Kidney (tissue), 14 donors: ENCODE measurements around the gene RASL10B. TPM values are rescaled to one million over a fixed set of nuclear protein-coding genes. Genes with fewer than 3 reads are reported as not detected.

Experiments
- DNase-seq, 5 donors: peaks; one replicate each; pipeline ENCODE4 v3.0.0-alpha.2; 2013 to 2020
- FAIRE-seq: peaks from 2 replicates; lab custom pipeline; 2012; peaks lifted over from hg19 to GRCh38; lab: Jason Lieb, UNC
- H3K27ac ChIP-seq, 2 donors: one replicate each; pipeline ENCODE4 v1.7.0; 2013; ENCODE audit warnings: low read depth in 2 of 2, low read length in 2 of 2, inconsistent platforms in 1 of 2
- H3K27me3 ChIP-seq: one replicate; pipeline ENCODE4 v1.7.1; 2013; ENCODE audit warnings: low read length, inconsistent platforms; ENCODE audit not compliant: control insufficient read depth, insufficient read depth
- H3K36me3 ChIP-seq, 3 donors: one replicate each; pipeline versions ENCODE4 v1.7.0 to v1.7.1; 2013; ENCODE audit warnings: low read length in 3 of 3, control low read depth in 1 of 3, inconsistent platforms in 1 of 3; ENCODE audit not compliant: insufficient read depth in 3 of 3, control insufficient read depth in 2 of 3
- H3K4me1 ChIP-seq, 3 donors: one replicate each; pipeline versions ENCODE4 v1.7.0 to v1.7.1; 2013; ENCODE audit warnings: low read length in 3 of 3, inconsistent platforms in 1 of 3, low read depth in 1 of 3; ENCODE audit not compliant: control insufficient read depth in 2 of 3, insufficient read depth in 2 of 3
- H3K4me3 ChIP-seq, 3 donors: one replicate each; pipeline versions ENCODE4 v1.7.0 to v1.8.1; 2013; ENCODE audit warnings: low read length in 3 of 3, control low read depth in 1 of 3, inconsistent platforms in 1 of 3
- H3K9ac ChIP-seq, 3 donors: one replicate each; pipeline versions ENCODE4 v1.7.0 to v1.7.1; 2013; ENCODE audit warnings: low read length in 3 of 3, control low read depth in 1 of 3, inconsistent platforms in 1 of 3
- H3K9me3 ChIP-seq, 3 donors: one replicate each; pipeline versions ENCODE4 v1.7.0 to v1.7.1; 2013; ENCODE audit warnings: low read length in 3 of 3, control low read depth in 1 of 3, inconsistent platforms in 1 of 3; ENCODE audit not compliant: control insufficient read depth in 2 of 3, insufficient read depth in 1 of 3
- CTCF ChIP-seq: IDR thresholded peaks from 3 replicates; pipeline ENCODE4 v1.5.1; 2012; ENCODE audit warnings: mild to moderate bottlenecking, moderate library complexity, borderline replicate concordance; ENCODE audit not compliant: insufficient read depth; ENCODE audit errors: extremely low read depth
- intact Hi-C: fragments of 100-400 bp; cut with DNase I; formaldehyde crosslinking; loops from one replicate; pipeline ENCODE4 v1.11.1; 2022
- polyA plus RNA-seq: library from polyadenylated mRNA; stranded (reverse); fragments of 350-450 nt; fragmentation: Illumina TruSeq; extraction: RNeasy Lipid Tissue Mini Kit (QIAGEN cat#74804); gene quantifications from one replicate; pipeline ENCODE4 v1.2.3, GENCODE V29; 2014; ENCODE audit warnings: low read depth, low replicate concordance; ENCODE audit not compliant: insufficient read depth
- total RNA-seq: library from RNA; stranded (reverse); fragmentation: NEBNext Ultra II Directional; extraction: Animal tissue kit (Norgen Biotek cat#: 25700); gene quantifications from one replicate; pipeline ENCODE4 v1.2.1, GENCODE V29; 2021
- donor health status: control.
- donor health status: control.
- donor health status: control.
- donor health status: control.
- donor health status: control.
- donor health status: DM: yes; HTN: yes; CAD: no.
- donor health status: Normal renal cell carcinoma (clear cell type).

Gene RASL10B
- total and polyA plus RNA-seq, 2 donors from 2014 or later = 1.5 to 2.4 TPM

GRCh38 chr17:35766489-35766877 is 35.0 kb downstream of the RASL10B start:
- TF ChIP-seq CTCF = no peak
- no peak overlapping the region for H3K4me3 ChIP-seq
- no peaks in the 10 kb centered on the region for H3K36me3 ChIP-seq
- intact Hi-C loops = loop anchor here (5.0 kb wide), 1 partner anchor 41 kb away; the partner anchor contains the start of gene TAF15
- FAIRE-seq = no peak
- H3K27me3 ChIP-seq = no peaks in the 10 kb centered on the region
- H3K27ac ChIP-seq = no peak overlapping the region
- no peak overlapping the region for H3K9ac ChIP-seq
- peaks cover 0 to 2% (median 0%) of the 10 kb centered on the region in 3 donors for H3K4me1 ChIP-seq
- DNase-seq = no peak
- H3K9me3 ChIP-seq = no peaks in the 10 kb centered on the region

- intact Hi-C loops = loop anchor here (5.0 kb wide), 1 partner anchor 40 kb away; the partner anchor contains the start of gene TAF15
- Histone ChIP-seq H3K9ac (no peak overlapping the region), H3K27me3 (no peaks in the 10 kb centered on the region), H3K9me3 (no peaks in the 10 kb centered on the region), H3K4me1 (peaks cover 0 to 2% (median 0%) of the 10 kb centered on the region in 3 donors), H3K4me3 (no peak overlapping the region), H3K27ac (no peak overlapping the region), H3K36me3 (no peaks in the 10 kb centered on the region)
- DNase-seq (peak in 1 of 5 donors; percentile 55), FAIRE-seq (no peak)
- TF ChIP-seq CTCF = peak; percentile 20
Measured at GRCh38 chr17:35766903-35767510, 35.6 kb downstream of the RASL10B start.

GRCh38 chr17:35768797-35769196 is 37.4 kb downstream of the RASL10B start:
- Histone ChIP-seq H3K36me3 (no peaks in the 10 kb centered on the region), H3K4me1 (peaks cover 0 to 2% (median 0%) of the 10 kb centered on the region in 3 donors), H3K27me3 (no peaks in the 10 kb centered on the region), H3K9me3 (no peaks in the 10 kb centered on the region), H3K9ac (no peak overlapping the region), H3K27ac (no peak overlapping the region), H3K4me3 (no peak overlapping the region)
- intact Hi-C loops = loop anchor here (5.0 kb wide), 1 partner anchor 39 kb away; the partner anchor contains the start of gene TAF15
- FAIRE-seq (no peak), DNase-seq (no peak)
- TF ChIP-seq CTCF = no peak
